Vagina (tissue), 2 donors: ENCODE measurements around the gene TM7SF3.

Experiments
- POLR2A ChIP-seq, 2 donors: fragments of 450-650 bp; IDR thresholded peaks; one replicate each; pipeline ENCODE4 v1.6.1; 2017; ENCODE audit warnings: antibody characterized with exemption in 2 of 2, mild to moderate bottlenecking in 2 of 2, moderate library complexity in 2 of 2
- POLR2AphosphoS5 ChIP-seq, 2 donors: sonication (generic); formaldehyde crosslinking; IDR thresholded peaks; one replicate each; pipeline ENCODE4 v1.9.0; 2017; ENCODE audit warnings: antibody characterized with exemption in 2 of 2, mild to moderate bottlenecking in 2 of 2, low read depth in 1 of 2; ENCODE audit not compliant: insufficient read depth in 1 of 2
- TF ChIP-seq, protein P1 (sequence below), 3 experiments: fragments of 450-650 bp in 2 of 3; fragments of 200-600 bp in 1 of 3; sonication (generic) in 1 of 3; IDR thresholded peaks; one replicate each; pipeline ENCODE4 v1.5.1; 2017 to 2019; ENCODE audit warnings: antibody characterized with exemption in 3 of 3, mild to moderate bottlenecking in 2 of 3, moderate library complexity in 2 of 3

DNA sequence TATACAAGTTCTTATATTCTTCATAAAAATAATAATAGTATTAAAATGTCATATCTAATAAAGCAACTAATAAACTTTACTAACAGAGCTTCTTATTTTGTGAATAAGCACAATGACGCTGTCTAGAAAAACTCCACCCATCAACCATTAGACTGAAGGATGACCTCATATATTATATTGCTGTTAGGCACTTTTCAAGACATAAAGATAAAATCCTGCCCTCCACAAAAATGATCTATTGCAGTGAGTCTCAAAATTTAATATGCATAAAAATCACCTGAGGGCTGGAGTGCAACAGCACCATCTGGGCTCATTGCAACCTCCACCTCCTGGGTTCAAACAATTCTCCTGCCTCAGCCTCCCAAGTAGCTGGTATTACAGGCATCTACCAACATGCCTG lies 20.1 kb downstream of the TM7SF3 start:
- TF ChIP-seq, protein P1, sequence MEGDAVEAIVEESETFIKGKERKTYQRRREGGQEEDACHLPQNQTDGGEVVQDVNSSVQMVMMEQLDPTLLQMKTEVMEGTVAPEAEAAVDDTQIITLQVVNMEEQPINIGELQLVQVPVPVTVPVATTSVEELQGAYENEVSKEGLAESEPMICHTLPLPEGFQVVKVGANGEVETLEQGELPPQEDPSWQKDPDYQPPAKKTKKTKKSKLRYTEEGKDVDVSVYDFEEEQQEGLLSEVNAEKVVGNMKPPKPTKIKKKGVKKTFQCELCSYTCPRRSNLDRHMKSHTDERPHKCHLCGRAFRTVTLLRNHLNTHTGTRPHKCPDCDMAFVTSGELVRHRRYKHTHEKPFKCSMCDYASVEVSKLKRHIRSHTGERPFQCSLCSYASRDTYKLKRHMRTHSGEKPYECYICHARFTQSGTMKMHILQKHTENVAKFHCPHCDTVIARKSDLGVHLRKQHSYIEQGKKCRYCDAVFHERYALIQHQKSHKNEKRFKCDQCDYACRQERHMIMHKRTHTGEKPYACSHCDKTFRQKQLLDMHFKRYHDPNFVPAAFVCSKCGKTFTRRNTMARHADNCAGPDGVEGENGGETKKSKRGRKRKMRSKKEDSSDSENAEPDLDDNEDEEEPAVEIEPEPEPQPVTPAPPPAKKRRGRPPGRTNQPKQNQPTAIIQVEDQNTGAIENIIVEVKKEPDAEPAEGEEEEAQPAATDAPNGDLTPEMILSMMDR (IDR thresholded peaks at IDR 0.05), result no peak
- TF ChIP-seq POLR2AphosphoS5 (IDR thresholded peaks at IDR 0.05; ENCODE audit: insufficient read depth in 1 of 2, low read depth in 1 of 2) (no peak), POLR2A (IDR thresholded peaks at IDR 0.05) (no peak)
